HepG2 (cell line): ENCODE data around the gene MRPL43. TPM values are rescaled to one million over a fixed set of nuclear protein-coding genes. Genes with fewer than 3 reads are reported as not detected.

ENCODE experiments used
- ATF4 ChIP-seq, 2 experiments: fragments of 450-650 bp in 1 of 2; sonication (generic) in 1 of 2; formaldehyde crosslinking; IDR thresholded peaks; 2 replicates each; pipeline versions ENCODE4 v1.5.0 to v1.8.0; 2020 to 2022; ENCODE audit warnings: mild to moderate bottlenecking in 1 of 2, missing genetic modification reagents in 1 of 2
- CHCHD3 ChIP-seq: sonication (generic); formaldehyde crosslinking; IDR thresholded peaks from 2 replicates; pipeline ENCODE4 v1.8.0; 2022; ENCODE audit warnings: mild to moderate bottlenecking, missing genetic modification reagents, moderate library complexity
- CSRNP1 ChIP-seq: sonication (generic); formaldehyde crosslinking; IDR thresholded peaks from 2 replicates; pipeline ENCODE4 v1.8.1; 2023; ENCODE audit warnings: mild to moderate bottlenecking, missing genetic modification reagents
- HOMEZ ChIP-seq: IDR thresholded peaks from 2 replicates; pipeline ENCODE4 v1.6.1; 2016; ENCODE audit warnings: low read depth
- MYPOP ChIP-seq: sonication (generic); formaldehyde crosslinking; IDR thresholded peaks from 2 replicates; pipeline ENCODE4 v1.8.1; 2023; ENCODE audit warnings: mild to moderate bottlenecking, moderate library complexity, missing genetic modification reagents
- NPAS2 ChIP-seq: sonication (generic); formaldehyde crosslinking; IDR thresholded peaks from 2 replicates; pipeline ENCODE4 v1.8.0; 2022; ENCODE audit warnings: mild to moderate bottlenecking, missing genetic modification reagents, borderline replicate concordance
- PPARG ChIP-seq: conservative IDR thresholded peaks from 2 replicates; pipeline ENCODE4 v1.6.1; 2016; ENCODE audit warnings: missing biosample characterization, missing genetic modification reagents
- SNAPC2 ChIP-seq: sonication (generic); formaldehyde crosslinking; IDR thresholded peaks from 2 replicates; pipeline ENCODE4 v1.8.1; 2022; ENCODE audit warnings: mild to moderate bottlenecking, missing genetic modification reagents
- SRSF9 ChIP-seq: fragments of 200-400 bp; formaldehyde crosslinking; IDR thresholded peaks from 2 replicates; pipeline ENCODE4 v1.6.1; 2018; ENCODE audit warnings: borderline replicate concordance, mild to moderate bottlenecking, low read depth, low read length; ENCODE audit not compliant: insufficient read depth, poor library complexity, severe bottlenecking
- USF2 ChIP-seq, 2 experiments: sonication (generic) in 1 of 2; formaldehyde crosslinking in 1 of 2; IDR thresholded peaks; 2 replicates each; pipeline versions ENCODE4 v1.5.1 to v1.6.1; 2011 to 2020; ENCODE audit warnings: borderline replicate concordance in 1 of 2, low read depth in 1 of 2, low read length in 1 of 2, mild to moderate bottlenecking in 1 of 2, missing genetic modification reagents in 1 of 2, moderate library complexity in 1 of 2
- ZBTB34 ChIP-seq: sonication (generic); formaldehyde crosslinking; IDR thresholded peaks from 2 replicates; pipeline ENCODE4 v1.8.0; 2022; ENCODE audit warnings: mild to moderate bottlenecking, missing genetic modification reagents
- ZNF451 ChIP-seq: sonication (generic); formaldehyde crosslinking; IDR thresholded peaks from 2 replicates; pipeline ENCODE4 v1.5.0; 2020; ENCODE audit warnings: mild to moderate bottlenecking, missing genetic modification reagents
- ZNF598 ChIP-seq: sonication (generic); formaldehyde crosslinking; IDR thresholded peaks from 2 replicates; pipeline ENCODE4 v1.5.1; 2020; ENCODE audit warnings: mild to moderate bottlenecking, missing genetic modification reagents, borderline replicate concordance
- polyA plus RNA-seq, 8 experiments: library from polyadenylated mRNA; depleted of rRNA in 3 of 8; stranded (reverse) in 7 of 8; unstranded in 1 of 8; fragments of >200 nt; fragmentation: Illumina TruSeq in 4 of 8; extraction: Trizol in 4 of 8; gene quantifications; 2 replicates each; pipeline versions ENCODE4 v1.2.1 to v1.2.3, GENCODE V29; 2011 to 2016; ENCODE audit warnings: low read depth in 4 of 8, missing spikeins in 1 of 8, mixed read lengths in 1 of 8; ENCODE audit not compliant: insufficient read depth in 1 of 8
- total RNA-seq, 5 experiments: library from RNA; depleted of rRNA; stranded (reverse); fragments of >200 nt; fragmentation: Illumina TruSeq; extraction: Trizol; gene quantifications; 2 replicates each; pipeline ENCODE4 v1.2.3, GENCODE V29; 2016; ENCODE audit warnings: low read depth in 1 of 5
- TF ChIP-seq, protein P1 (sequence below): sonication (generic); formaldehyde crosslinking; IDR thresholded peaks from 2 replicates; pipeline ENCODE4 v1.4.0; 2020; ENCODE audit warnings: missing genetic modification reagents, mild to moderate bottlenecking, borderline replicate concordance

MRPL43 gene
- total and polyA plus RNA-seq, 2 of the 13 experiments (the other 11 are each of a cell fraction or from before 2014, with no cell fraction given) = 71.0 to 73.7 TPM

DNA sequence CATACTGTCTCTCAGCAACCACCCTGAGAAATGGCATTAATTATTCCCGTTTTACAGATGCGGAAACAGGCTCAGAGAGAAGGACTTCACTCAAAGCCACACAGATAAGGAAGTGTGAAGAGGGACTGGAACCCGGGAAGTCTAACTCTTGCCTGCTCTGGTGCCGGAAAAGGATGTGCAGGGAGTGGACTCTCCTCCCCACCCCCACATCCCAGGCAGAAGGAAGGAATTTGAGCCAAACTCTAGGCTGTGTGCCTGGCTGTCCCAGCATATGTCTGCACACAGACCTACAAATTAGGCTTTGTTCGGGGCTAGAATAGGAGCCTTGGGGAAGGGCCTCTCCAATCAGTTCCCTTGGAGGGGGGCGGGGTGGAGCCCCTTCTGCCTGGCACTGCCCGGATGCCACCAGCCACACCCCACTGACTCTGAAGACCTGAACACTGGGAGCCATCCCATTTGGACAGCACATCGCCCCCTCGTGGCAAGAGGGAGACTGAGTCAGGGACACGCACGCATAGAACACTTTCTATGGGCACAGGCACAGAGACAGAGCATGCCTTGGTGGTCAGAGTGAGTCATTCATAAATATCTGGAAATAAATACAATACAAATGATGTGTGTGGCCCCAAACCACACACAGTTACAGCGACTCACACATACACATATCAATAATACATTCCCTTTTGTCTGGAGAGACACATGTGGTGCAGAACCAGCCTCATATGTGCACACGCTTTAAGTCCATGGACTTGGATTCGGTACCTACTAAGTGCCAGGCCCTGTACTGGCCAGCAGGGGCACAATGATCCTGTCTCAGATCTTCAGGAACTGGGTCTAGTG lies 25.4 kb upstream of the MRPL43 start (continued):
- TF ChIP-seq ATF4 (CRISPR knock-in tag; IDR thresholded peaks at IDR 0.05) (no peak), SNAPC2 (CRISPR knock-in tag) (no peak), ZNF598 (no peak), HOMEZ (CRISPR knock-in tag) (no peak), ZBTB34 (CRISPR knock-in tag) (no peak), CHCHD3 (CRISPR knock-in tag) (no peak), MYPOP (CRISPR knock-in tag) (0 out of 2 replicates have a peak, but pooled peaks have one; percentile 16), SRSF9 (no peak), CSRNP1 (CRISPR knock-in tag) (no peak), ZNF451 (CRISPR knock-in tag) (no peak), NPAS2 (CRISPR knock-in tag) (no peak), USF2 (IDR thresholded peaks at IDR 0.05; ENCODE audit: low read depth, low read length) (no peak), USF2 (CRISPR knock-in tag; IDR thresholded peaks at IDR 0.05; ENCODE audit: borderline replicate concordance) (no peak), PPARG (CRISPR knock-in tag) (no peak)
- TF ChIP-seq, protein P1, sequence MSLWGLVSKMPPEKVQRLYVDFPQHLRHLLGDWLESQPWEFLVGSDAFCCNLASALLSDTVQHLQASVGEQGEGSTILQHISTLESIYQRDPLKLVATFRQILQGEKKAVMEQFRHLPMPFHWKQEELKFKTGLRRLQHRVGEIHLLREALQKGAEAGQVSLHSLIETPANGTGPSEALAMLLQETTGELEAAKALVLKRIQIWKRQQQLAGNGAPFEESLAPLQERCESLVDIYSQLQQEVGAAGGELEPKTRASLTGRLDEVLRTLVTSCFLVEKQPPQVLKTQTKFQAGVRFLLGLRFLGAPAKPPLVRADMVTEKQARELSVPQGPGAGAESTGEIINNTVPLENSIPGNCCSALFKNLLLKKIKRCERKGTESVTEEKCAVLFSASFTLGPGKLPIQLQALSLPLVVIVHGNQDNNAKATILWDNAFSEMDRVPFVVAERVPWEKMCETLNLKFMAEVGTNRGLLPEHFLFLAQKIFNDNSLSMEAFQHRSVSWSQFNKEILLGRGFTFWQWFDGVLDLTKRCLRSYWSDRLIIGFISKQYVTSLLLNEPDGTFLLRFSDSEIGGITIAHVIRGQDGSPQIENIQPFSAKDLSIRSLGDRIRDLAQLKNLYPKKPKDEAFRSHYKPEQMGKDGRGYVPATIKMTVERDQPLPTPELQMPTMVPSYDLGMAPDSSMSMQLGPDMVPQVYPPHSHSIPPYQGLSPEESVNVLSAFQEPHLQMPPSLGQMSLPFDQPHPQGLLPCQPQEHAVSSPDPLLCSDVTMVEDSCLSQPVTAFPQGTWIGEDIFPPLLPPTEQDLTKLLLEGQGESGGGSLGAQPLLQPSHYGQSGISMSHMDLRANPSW (CRISPR knock-in tag) = no peak
